Epidermal melanocyte (primary cell): ENCODE data around the gene XXYLT1.
"Not testable (repeated sequence)": the region's sequence is repeated elsewhere in the genome, so short reads cannot be mapped to it uniquely, and the experiment has no call there.

Experiments used
- DNase-seq: peaks from one replicate; pipeline ENCODE4 v3.0.0; 2011; ENCODE audit warnings: low spot score; ENCODE audit not compliant: insufficient read length

The XXYLT1 gene

GRCh38 chr3:195186710-195187047, 84.3 kb downstream of the XXYLT1 start:
- not testable (repeated sequence) for DNase-seq

DNA sequence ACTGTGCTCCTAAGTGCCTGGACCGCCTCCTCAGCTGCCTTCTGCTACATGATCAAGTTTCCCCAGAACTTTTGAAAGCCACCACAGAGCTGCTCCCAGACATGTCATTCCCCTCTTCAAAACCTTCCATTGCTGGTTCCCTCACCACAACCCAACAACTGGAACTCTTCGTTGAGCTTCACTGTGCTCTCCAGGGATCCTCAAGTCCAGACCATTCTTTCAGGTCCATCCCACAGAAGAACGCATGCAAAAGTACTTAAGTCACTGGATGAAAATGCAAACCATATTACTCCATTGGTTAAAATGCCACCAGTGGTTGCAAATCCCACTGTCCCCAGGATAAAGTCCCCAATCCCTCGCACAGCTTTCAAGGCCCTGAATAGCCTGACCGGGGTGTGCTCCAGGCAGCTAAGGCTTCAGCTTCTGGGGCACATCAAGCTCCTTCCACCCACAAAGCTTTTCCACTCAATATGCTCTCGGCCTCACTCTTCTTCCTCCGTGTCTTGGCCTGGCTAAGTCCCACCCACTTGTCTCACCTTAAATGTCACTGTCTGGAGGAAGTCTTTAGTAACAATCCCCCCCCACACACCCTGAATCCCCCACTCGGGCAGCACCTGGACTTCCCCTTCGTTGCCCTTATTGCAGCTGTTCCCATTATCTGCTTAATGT, 84.8 kb downstream of the XXYLT1 start:
- DNase-seq, result no peak

DNA sequence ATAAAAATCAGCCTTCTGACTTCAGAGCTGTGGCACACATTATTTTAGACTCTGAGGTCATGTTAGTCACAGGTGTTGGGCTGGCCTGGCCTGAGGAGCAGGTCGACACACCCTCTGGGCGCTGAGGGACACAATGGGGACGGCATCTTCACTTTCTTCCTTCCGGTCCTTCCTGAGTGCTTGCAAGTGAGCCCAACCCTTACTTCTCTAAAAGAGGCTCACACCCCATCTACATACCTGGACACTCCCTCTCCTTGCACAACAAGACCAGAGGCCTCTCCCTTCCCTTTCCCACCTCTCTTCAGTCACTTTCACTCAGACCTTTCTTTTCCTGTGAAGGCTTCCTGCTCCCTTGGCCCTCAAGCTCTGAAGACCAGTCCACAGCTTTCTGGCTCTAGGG, 85.4 kb downstream of the XXYLT1 start:
- no peak for DNase-seq

- DNase-seq, result no peak
Observed at GRCh38 chr3:195184716-195185421, 86.1 kb downstream of the XXYLT1 start.

- no peak for DNase-seq
Observed at GRCh38 chr3:195183071-195183776, 87.7 kb downstream of the XXYLT1 start.

- no peak for DNase-seq
Observed at GRCh38 chr3:195182470-195182795, 88.5 kb downstream of the XXYLT1 start.

GRCh38 chr3:195181741-195182469, 89.1 kb downstream of the XXYLT1 start:
- no peak for DNase-seq

DNA sequence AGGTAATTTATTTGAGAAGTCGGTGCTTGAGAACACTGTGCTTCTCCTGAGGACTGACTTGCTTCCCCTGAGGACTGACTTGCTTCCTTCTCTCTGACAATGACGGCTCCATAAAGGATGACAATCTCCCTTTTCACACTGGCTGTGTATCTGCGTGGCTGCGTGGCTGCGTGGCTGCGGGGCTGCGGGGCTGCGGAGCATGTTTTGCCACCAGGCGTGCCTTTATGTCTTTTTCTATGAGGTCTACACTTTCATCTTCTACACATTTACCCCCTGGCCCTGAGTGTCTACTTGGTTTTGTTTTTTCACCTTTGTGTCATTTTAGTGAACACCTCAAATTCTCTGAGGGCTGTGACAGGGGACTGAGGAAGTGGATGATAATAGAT, 89.9 kb downstream of the XXYLT1 start:
- no peak for DNase-seq

GRCh38 chr3:195180490-195181112, 90.4 kb downstream of the XXYLT1 start:
- no peak for DNase-seq

DNA sequence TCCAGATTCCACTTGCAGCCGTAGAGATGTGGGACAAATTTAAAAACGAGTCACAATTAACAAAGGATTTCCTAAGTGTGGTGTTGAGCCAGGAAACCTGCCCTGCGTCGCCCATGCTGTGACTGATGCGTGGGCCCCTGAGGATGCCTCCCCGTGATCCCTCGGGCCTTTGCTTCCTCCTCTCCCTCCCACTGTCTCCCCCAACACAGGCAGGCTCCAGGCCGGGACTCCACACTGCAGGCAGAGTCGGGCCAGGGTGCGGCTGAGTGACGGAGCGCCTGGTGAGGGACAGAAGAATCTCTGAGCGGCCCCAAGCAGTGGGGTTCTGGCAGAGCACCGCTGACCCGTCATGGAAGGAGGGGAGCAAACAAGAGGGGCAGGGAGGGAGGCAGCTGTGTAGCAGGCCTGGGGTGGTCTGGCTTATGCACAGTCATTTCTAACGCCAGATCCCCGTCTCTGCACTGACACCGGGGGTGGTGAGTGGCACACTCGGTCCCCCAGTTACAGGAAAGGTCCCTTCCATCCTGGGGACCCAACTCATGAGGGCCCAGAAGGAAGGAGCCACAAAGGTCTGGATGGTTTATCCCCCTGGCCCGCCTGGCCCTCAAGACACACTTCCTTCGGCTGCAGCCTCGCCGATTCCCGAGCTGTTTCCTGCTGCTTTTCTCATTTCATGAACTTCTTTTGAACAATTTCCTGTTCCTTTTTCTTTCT, 91.0 kb downstream of the XXYLT1 start:
- no peak for DNase-seq

DNA sequence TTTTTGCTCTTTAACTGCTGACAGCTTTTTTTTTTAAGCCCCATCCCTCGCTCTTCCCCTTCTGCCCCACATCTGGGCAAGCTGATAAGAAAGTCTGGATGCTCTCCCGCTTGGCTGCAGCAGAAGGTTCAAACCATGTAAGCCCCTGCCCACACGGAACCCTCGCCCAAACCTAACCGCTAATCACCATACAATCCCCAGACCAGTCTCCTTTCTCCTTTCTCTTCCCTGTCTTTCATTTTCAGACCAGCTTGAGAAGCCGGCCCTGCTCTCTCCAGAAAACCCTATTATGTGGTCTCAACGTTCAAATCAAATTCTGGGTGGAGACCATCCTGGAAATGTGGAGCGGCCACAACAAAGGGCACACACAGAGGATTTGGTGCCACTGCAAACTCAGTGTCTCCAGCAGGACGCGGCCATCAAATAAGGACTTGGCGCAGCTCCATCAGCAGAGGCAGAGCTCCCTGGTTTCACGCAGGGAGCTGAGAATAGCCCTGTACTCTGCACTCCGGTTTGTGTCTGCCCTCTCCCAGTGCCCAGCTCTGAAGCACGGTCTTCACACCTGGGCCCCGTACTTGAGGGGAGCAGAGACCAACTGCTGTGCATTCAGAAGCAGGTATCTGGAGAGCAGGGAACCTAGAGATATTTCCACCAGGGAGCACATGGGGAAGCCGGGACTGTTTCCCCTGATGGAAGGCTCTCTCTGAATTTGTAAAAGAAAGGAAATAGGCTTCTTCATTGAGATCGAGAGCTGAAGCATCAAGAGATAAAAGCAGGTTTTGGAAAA, 92.6 kb downstream of the XXYLT1 start:
- DNase-seq, result no peak

GRCh38 chr3:195177422-195178123, 93.4 kb downstream of the XXYLT1 start:
- no peak for DNase-seq

- no peak for DNase-seq
Observed at GRCh38 chr3:195176776-195177175, 94.2 kb downstream of the XXYLT1 start.

DNA sequence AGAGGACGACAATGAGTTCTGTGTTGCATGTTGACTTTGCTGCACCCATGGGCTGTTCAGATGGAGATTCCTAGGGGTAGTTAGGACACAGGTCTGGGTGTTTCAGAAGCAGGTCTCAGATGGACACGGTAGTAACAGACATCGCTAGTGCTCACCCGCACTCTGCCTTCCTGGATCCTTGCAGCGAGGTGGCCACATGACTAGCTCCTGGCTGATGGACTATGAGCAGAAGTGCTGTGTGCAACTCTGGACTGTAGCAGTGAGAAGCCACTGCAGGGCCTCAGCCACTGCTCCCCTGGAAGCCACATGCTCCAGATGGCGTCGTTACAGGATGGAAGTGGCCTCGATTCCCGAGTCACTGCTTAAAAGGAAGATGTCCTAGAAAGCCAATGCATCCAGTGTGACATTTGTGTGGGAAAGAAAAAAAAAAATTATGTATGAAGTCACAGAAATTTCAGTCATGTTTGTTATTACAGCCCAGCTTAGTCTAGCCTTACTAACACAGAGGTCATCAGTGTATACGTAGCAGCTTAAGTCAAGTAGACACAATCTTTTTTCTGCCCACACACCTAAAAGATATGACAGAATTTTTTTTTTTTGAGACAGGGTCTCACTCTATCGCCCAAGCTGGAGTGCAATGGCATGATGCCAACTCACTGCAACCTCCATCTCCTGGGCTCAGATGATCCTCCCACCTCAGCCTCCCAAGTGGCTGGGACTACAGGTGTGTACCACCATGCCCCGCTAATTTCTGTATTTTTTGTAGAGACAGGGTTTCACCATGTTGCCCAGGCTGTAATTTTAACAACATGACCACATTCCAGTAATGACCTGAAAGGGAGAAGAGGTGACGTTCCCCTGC, 95.3 kb downstream of the XXYLT1 start:
- DNase-seq, result no peak

GRCh38 chr3:195175076-195175475, 95.9 kb downstream of the XXYLT1 start:
- DNase-seq, result no peak

DNA sequence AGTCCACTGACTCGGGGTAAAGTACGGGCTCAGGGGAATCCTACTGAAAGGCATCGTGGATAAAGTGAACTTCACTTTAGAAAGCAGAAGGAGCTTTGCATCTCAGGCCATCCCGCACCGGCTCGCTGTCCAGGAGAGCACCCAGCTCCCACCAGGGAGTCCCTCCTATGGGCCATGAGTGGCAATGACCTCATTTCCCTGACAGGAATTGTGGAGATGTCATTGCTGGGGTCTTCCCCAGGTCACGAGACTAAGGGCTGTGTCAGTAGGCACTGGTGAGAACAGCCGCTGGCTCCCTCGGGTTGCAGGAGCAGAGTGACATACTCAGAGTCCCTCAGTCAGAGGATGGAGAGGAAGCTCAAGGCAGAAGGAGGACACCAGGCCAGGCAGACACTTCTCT, 97.3 kb downstream of the XXYLT1 start:
- no peak for DNase-seq

DNA sequence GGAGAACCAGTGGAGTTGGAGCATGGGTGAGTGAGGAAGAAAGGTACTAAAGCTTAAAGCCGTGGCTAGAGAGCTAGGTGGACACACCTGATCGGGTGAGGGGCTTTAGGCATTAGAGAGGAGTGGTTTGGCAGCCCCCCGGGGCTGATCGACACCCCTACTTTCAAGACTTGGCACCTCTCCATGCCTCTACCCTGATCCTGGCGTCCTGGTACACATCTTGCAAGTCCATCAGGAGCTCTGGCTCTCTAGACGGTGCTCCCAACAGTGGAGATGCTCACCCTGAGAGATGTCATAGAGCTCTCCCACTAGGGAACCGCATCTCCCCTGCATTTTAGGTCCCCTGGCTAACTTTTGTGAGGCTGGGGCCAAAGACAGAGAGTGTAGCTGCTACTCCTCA, 98.1 kb downstream of the XXYLT1 start:
- DNase-seq, result no peak

- no peak for DNase-seq
Observed at GRCh38 chr3:195172039-195172684, 98.8 kb downstream of the XXYLT1 start.
